HG03565 (cell line): Measurements from ENCODE around the gene KBTBD8.
A peak's percentile ranks its signal among the peaks of the same experiment; 100 is the strongest.

ENCODE experiments used
- ATAC-seq: cut with Tn5 transposase; IDR thresholded peaks from one replicate; pipeline ENCODE4 v1.9.1; 2021; ENCODE audit warnings: mild to moderate bottlenecking, moderate library complexity; ENCODE audit not compliant: unreplicated experiment

Gene KBTBD8

DNA sequence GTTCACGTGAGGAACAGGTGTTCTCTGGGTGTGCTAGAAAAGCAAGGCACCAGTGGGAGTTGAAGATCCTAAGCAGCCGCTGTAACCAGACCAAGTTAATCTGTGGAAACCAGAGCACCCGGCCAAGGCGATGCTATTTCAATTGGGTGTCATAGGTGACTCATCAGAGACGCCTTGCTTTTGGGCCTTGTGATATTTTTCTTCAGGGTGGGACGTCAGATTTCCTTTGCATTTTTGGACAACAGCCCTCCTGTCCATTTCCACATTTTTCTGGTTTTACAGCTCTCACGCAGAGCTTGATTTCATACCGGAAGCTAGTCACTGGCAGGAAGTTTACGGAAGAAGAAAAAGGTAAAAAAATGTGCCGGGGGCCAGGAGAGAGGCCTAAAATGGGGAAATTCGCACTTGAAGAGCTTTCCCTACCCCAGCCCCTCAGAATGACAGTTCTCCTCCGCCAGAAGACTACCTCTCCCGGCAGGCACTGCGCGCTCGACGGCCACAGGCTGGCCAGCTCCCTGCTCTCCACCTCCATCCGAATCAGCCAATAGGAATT lies 471 bp upstream of the KBTBD8 start:
- no peak for ATAC-seq

DNA sequence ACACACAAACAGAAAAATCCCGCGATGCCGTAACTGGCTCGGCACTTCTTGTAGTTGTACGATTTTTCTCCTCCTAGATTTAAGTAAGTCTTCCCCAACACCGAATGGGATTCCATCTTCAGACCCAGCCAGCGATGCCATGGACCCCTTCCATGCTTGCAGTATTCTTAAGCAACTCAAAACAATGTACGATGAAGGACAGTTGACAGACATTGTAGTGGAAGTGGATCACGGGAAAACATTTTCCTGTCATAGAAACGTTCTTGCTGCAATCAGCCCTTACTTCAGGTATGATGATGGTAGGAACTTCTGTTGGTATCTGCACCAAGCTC lies 763 bp downstream of the KBTBD8 start:
- no peak for ATAC-seq

GRCh38 chr3:67000009-67000408 lies 1.9 kb downstream of the KBTBD8 start:
- peak; percentile 67 for ATAC-seq

GRCh38 chr3:67001086-67001861 lies 3.2 kb downstream of the KBTBD8 start:
- no peak for ATAC-seq

DNA sequence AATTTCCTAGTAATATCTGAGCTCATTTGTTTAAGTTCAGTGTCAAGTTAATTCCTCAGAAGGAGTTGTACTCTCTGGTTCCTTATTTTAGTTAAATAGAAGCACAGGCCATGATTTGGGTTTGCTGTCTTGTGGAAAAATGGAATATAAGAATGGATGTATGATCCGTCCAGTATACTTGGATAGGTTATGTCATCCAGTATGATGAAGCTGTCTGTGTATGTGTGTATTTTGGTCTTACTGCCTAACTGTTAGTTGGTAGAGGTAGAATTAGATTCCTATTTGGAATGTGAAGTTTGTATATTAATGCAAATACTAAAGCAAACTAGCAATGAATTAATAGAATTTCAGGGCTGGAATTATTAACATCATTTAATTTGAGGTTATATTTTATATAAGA lies 7.9 kb downstream of the KBTBD8 start:
- no peak for ATAC-seq

DNA sequence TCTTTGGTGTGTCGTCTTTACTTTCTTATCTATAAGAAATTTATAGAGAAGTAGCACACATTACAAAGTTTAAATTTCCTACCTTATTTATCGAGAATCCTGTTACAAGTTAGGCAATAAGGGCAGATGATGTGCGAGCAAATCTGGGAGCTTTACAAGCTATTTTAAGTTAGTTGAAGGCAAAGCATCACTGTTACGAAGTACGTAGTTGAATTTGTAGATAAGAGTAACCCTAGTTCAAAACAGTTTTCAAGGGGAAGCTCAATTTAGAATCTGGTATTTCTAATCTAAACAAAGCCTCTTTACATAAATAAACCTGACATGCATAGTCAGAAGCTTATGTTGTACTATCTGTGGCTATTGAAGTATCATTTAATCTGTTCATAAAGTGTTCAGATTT lies 8.4 kb downstream of the KBTBD8 start:
- no peak for ATAC-seq

DNA sequence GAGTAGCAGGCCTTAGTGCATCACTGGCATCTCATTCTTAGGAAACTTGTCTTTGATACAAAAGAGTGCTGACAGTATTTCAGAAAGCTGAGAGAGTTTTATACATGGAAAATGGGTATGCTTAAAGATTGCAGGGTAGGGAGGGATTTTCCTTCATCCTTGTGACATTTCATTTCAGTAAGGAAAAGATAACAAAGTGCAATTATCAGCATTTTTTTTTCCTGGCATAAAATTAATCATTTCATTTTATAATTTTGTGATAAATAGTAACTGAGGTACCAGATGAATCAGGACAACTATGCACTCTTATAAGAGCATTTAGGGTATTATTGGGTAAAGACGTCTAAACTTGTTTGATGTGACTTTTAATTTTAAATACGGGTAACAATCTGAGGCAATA lies 10.3 kb downstream of the KBTBD8 start:
- ATAC-seq: no peak

DNA sequence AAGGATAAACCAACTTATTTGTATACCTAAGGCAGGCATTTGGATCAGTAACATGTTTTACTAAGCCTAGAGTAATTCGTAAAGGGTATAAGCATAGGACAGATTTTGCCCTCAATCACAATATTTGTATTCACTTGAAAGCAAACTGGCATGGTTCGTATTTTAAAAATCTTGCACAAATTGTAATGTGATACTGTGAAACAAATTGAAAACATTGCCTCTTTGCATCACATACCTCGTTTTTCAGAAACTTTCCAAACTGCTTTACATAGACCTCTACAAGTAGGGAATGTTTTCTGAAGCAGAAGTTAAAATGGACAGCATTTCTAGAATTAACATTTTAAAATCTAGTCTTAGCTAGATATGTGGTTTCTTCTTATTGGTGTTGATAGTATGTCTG lies 11.6 kb downstream of the KBTBD8 start:
- no peak for ATAC-seq

- no peak for ATAC-seq
Measured at GRCh38 chr3:67011414-67012131, 13.5 kb downstream of the KBTBD8 start.

DNA sequence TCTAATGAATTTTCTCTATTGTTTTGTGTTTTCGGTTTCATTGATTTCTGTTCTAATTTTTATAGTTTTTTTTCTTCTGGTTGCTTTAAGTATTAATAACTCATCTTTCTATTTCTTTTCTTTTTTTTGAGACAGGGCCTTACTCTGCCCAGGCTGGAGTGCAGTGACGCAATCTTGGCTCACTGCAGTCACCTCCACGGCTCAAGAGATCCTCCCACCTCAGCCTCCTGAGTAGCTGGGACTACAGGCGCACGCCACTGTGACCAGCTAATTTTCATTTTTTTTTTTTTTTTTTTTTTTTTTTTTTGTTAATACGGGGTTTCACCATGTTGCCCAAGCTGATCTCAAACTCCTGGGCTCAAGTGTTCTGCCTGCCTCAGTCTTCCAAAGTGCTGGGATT lies 14.5 kb downstream of the KBTBD8 start:
- no peak for ATAC-seq

DNA sequence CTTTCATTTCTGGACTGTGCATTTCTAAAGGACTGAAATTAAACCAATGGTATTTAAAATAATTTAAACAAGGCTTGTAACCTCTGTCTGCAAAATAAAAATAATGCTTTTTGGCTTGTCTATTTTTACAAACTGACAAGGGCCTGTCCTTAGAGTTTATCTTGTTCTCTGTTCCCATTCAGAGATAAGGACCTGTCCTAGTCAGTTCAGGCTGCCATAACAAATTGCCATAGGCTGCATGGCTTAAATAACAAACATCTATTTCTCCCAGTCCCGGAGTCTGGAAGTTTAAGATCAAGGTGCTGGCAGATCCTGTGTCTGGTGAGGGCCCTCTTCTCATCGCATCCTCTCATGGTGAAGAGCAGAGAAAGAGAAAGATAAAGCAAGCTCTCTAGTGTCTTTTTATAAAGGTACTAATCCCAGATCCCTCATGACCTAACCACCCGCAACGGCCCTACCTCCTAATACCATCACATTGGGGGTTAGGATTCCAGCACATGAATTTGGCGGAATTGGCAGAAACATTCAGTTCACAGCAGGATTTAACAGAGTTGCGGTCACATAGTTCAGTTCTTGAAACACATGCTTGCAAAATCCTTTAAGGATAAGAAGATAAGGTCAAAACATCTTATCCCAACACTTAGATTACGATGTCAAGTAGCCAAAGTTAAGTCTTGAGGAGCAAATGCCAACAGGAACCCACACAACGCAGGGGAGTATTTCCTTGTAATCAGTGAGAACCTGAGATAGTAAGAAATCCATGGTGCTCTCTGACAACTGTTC lies 17.8 kb downstream of the KBTBD8 start:
- no peak for ATAC-seq

DNA sequence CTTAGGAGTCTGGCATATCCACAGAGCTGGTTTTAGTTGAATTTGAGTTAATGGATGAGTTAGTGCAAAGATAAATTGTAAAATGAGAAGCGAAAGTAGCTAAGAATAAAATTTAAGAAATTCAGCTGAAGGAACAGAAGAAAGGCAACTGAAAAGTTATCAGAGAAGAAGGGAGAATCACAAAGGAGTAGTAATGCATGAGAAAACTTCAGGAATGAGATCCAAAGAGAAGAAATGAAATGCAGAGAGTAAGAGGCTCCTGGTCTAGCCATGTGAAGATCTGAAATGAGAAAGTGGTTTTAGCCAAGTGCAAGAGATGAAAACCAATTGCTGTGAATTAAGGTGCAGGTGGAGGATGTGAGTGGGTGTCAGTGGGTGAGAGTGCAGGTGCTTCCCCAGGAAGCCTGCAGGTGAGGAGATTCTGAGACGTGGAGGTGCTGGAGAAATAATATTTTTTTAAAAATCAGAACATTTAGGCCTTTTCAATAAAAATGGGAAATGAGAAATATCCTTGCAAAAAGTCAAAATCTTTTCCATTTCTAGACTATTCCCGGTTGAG lies 18.5 kb downstream of the KBTBD8 start:
- ATAC-seq: peak; percentile 51

GRCh38 chr3:67017211-67017610 lies 19.1 kb downstream of the KBTBD8 start:
- peak; percentile 1 for ATAC-seq

- peak; percentile 26 for ATAC-seq
Measured at GRCh38 chr3:67018105-67018788, 20.1 kb downstream of the KBTBD8 start.

GRCh38 chr3:67018789-67019526 lies 20.9 kb downstream of the KBTBD8 start:
- peak; percentile 31 for ATAC-seq

GRCh38 chr3:67028001-67028784 lies 30.1 kb downstream of the KBTBD8 start:
- no peak for ATAC-seq

- peak; percentile 73 for ATAC-seq
Measured at GRCh38 chr3:67030785-67031740, 33.0 kb downstream of the KBTBD8 start.

DNA sequence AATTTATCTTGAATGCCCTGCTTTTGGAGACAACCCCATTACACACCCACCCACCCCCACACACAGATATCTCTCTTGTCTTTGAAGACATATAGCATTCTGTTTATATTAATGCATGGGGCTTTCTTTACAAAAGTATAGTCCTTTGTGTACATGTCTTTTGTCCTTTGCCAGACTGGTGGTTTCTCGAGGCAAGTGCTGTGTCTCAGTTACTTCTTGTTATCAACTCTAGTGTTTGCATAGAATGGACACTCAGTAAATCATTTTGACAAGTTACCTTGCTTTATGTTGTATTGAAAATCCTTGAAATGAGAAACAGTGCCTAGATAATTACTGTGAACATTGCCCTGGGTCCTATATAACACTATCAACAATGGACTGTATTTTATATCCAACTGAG lies 33.9 kb downstream of the KBTBD8 start:
- no peak for ATAC-seq
